CD4-positive, alpha-beta T cell (primary cell): ENCODE results near the gene MAP3K19. TPM values are rescaled to one million over a fixed set of nuclear protein-coding genes. Genes with fewer than 3 reads are reported as not detected.

ENCODE experiments used
- ATAC-seq: fragments of 200-7000 bp; cut with Tn5 transposase; one replicate; pipeline ENCODE4 v1.10.0; 2022; ENCODE audit warnings: mild to moderate bottlenecking; ENCODE audit not compliant: poor library complexity
- CTCF ChIA-PET: fragments of 350-600 bp; sonication (Branson Sonifier 250); formaldehyde crosslinking; loops from one replicate; lab custom pipeline; 2021; ENCODE audit warnings: antibody characterized with exemption, inconsistent platforms; lab: Charles Lee
- POLR2A ChIA-PET: fragments of 350-600 bp; sonication (Branson Sonifier 250); formaldehyde crosslinking; loops from one replicate; lab custom pipeline; 2021; ENCODE audit warnings: antibody characterized with exemption, inconsistent platforms; lab: Charles Lee
- DNase-seq, 14 experiments: peaks; one replicate each; pipeline ENCODE4 v3.0.0-alpha.2; 2013 to 2020; ENCODE audit warnings: mixed read lengths in 2 of 14
- H3K27ac ChIP-seq, 2 donors: one replicate each; pipeline versions ENCODE4 v1.5.1 to v1.7.0; 2013; ENCODE audit warnings: low read length in 2 of 2, low read depth in 1 of 2, mild to moderate bottlenecking in 1 of 2
- H3K27me3 ChIP-seq, 2 experiments: 1 replicate in 1 of 2; 2 replicates in 1 of 2; pipeline versions ENCODE4 v1.6.1 to v1.7.0; 2013; ENCODE audit warnings: low read length in 2 of 2, control low read depth in 1 of 2, mild to moderate bottlenecking in 1 of 2, moderate library complexity in 1 of 2; ENCODE audit not compliant: insufficient read depth in 2 of 2, control insufficient read depth in 1 of 2
- H3K36me3 ChIP-seq: one replicate; pipeline ENCODE4 v1.6.1; 2013; ENCODE audit warnings: low read length, control low read depth; ENCODE audit not compliant: insufficient read depth
- H3K4me1 ChIP-seq: one replicate; pipeline ENCODE4 v1.6.1; 2013; ENCODE audit warnings: low read length, control low read depth; ENCODE audit not compliant: insufficient read depth
- H3K4me3 ChIP-seq: one replicate; pipeline ENCODE4 v1.5.1; 2013; ENCODE audit warnings: mild to moderate bottlenecking, low read length, moderate library complexity
- H3K9me3 ChIP-seq, 2 experiments: 1 replicate in 1 of 2; 2 replicates in 1 of 2; pipeline versions ENCODE4 v1.6.1 to v1.7.0; 2013; ENCODE audit warnings: low read length in 2 of 2, mild to moderate bottlenecking in 2 of 2, control low read depth in 1 of 2, moderate library complexity in 1 of 2; ENCODE audit not compliant: control insufficient read depth in 1 of 2, insufficient read depth in 1 of 2
- H3K27ac Mint-ChIP-seq: one replicate; pipeline ENCODE4 v1.8.0; 2020; ENCODE audit warnings: mixed read lengths
- H3K27me3 Mint-ChIP-seq: one replicate; pipeline ENCODE4 v1.8.0; 2021; ENCODE audit warnings: mixed read lengths
- H3K36me3 Mint-ChIP-seq: one replicate; pipeline ENCODE4 v1.8.0; 2021; ENCODE audit warnings: low read depth, mixed read lengths
- H3K4me1 Mint-ChIP-seq: one replicate; pipeline ENCODE4 v1.8.0; 2021; ENCODE audit warnings: low read depth, mixed read lengths
- H3K4me3 Mint-ChIP-seq: one replicate; pipeline ENCODE4 v1.8.0; 2020; ENCODE audit warnings: mild to moderate bottlenecking, mixed read lengths
- H3K9me3 Mint-ChIP-seq: one replicate; pipeline ENCODE4 v1.8.0; 2020; ENCODE audit warnings: mixed read lengths
- intact Hi-C, 2 experiments: fragments of 100-400 bp; cut with DNase I in 1 of 2; cut with micrococcal nuclease in 1 of 2; formaldehyde crosslinking; loops; one replicate each; pipeline versions ENCODE4 v1.15.1 to v1.9.0; 2023 to 2025; cut with DNase I, micrococcal nuclease
- total RNA-seq, 174 experiments: library from RNA in 2 of 174; stranded (reverse) in 2 of 174; gene quantifications; one replicate each; pipeline ENCODE4 v1.2.3 and lab custom pipeline; 2021 to 2026
- TF ChIP-seq, protein P1 (sequence below): fragments of 200-600 bp; IDR thresholded peaks from one replicate; pipeline ENCODE4 v1.8.0; 2022; ENCODE audit warnings: antibody characterized with exemption, mild to moderate bottlenecking

MAP3K19 gene
- total RNA-seq, 2 experiments from 2014 or later, result not detected

DNA sequence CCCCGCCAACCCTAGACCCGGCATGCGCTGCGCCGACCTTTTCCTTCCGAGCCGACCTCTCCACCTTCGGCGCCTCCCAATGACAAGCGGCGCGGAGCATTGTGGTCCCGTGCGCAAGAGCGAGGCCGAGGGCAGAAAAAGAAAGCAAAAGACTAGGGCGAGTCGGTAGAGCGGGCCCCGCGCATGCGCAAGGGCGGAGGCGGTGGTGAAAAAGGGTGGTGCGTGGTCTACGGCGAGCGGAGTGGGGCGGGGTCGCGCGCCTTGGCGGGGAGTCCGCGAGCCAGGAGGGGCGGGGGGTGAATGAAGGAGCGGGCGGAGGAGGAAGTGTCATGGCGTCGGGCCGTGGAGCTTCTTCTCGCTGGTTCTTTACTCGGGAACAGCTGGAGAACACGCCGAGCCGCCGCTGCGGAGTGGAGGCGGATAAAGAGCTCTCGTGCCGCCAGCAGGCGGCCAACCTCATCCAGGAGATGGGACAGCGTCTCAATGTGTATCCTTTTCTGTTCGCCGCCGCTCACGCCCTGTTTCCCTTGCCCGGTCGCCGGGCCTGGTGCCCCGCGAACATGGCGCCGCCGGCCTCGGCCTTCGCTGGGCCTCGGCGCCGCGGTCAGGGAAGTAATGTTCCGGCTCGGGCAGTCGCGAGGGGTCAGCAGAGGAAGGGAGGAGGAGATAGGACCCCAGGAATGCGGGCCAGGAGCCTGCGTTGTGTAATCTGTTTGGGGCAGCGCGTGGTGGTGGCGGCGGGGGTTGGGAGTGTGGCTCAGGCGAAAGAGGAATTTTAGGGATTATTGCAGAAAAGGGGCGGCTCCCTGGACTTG lies 128.5 kb downstream of the MAP3K19 start, which contains the start of gene CCNT2:
TSS of gene CCNT2 (plus strand) at position 297 of the 815 bp plus-strand sequence. CDS start at position 330, 33 bp downstream.
- intact Hi-C loops, result loop anchor here (1.0 to 5.0 kb wide), 7 partner anchors 134 to 824 kb away; partner anchors contain the start of genes UBXN4 (in 2 of the 2), R3HDM1 (in 1 of the 2), RAB3GAP1 (in 1 of the 2) and ZRANB3 (in 1 of the 2)
- CTCF ChIA-PET, result interaction anchor here (1.2 kb wide), 1 partner anchor 85 kb away, joined by 4 read pairs; no protein-coding TSS in a partner anchor
- H3K4me1 Mint-ChIP-seq, result peaks cover 57% of the 10 kb centered on the region
- Histone ChIP-seq H3K4me3 (peak within 1 kb of the TSS; percentile 88), H3K27me3 (no peaks in the 10 kb centered on the region), H3K4me1 (peaks cover 25% of the 10 kb centered on the region), H3K36me3 (peaks cover 10% of the 10 kb centered on the region), H3K9me3 (no peaks in the 10 kb centered on the region), H3K27ac (peak within 1 kb of the TSS; percentile 95 to 96)
- H3K27me3 Mint-ChIP-seq, result no peaks in the 10 kb centered on the region
- TF ChIP-seq, protein P1, sequence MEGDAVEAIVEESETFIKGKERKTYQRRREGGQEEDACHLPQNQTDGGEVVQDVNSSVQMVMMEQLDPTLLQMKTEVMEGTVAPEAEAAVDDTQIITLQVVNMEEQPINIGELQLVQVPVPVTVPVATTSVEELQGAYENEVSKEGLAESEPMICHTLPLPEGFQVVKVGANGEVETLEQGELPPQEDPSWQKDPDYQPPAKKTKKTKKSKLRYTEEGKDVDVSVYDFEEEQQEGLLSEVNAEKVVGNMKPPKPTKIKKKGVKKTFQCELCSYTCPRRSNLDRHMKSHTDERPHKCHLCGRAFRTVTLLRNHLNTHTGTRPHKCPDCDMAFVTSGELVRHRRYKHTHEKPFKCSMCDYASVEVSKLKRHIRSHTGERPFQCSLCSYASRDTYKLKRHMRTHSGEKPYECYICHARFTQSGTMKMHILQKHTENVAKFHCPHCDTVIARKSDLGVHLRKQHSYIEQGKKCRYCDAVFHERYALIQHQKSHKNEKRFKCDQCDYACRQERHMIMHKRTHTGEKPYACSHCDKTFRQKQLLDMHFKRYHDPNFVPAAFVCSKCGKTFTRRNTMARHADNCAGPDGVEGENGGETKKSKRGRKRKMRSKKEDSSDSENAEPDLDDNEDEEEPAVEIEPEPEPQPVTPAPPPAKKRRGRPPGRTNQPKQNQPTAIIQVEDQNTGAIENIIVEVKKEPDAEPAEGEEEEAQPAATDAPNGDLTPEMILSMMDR, result no peak
- DNase-seq, result peak; percentile 98 to 100 (median 99)
- peaks cover 36% of the 10 kb centered on the region for H3K36me3 Mint-ChIP-seq
- H3K27ac Mint-ChIP-seq, result peak within 1 kb of the TSS; percentile 92
- no peaks in the 10 kb centered on the region for H3K9me3 Mint-ChIP-seq
- peak within 1 kb of the TSS; percentile 92 for H3K4me3 Mint-ChIP-seq
- POLR2A ChIA-PET, result interaction anchor here (0.6 to 3.0 kb wide), 21 partner anchors 8 to 958 kb away, joined by 3 to 49 read pairs (median 4); partner anchors contain the start of genes MCM6, R3HDM1, RAB3GAP1 and UBXN4
- ATAC-seq, result peak; percentile 82

DNA sequence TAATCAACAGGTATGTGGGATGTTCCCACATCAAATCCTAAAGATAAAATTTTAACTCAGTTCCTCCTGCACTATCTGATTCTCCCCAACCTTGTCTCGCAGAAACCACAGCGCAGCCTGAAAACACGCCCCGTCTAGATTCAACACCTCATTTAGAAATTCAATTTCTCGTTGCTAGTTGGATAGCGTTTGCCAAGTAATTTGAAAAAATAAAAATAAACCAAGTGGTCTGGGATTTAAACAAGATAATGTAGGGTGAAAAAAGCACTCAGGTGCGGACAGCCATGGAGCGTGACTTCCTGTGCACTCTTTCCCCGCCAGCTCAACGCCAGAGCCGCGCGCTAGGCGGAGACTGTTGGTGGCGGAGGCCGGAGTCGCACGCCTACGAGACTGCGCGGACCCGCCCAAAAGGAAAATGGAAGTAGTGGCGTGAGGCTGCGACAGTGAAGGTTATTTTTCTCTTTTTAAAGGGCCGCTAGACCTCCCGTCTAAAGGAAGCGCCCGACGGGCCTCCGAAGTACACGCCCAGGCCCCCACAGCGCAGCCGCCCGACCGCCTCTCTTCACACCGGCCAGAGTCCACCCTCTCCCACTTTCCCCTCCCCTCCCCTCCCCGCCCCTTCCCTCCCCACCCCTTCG lies 129.2 kb downstream of the MAP3K19 start:
- TF ChIP-seq, protein P1, result peak; percentile 11
- intact Hi-C loops, result loop anchor here (1.0 to 5.0 kb wide), 7 partner anchors 134 to 824 kb away; partner anchors contain the start of genes UBXN4 (in 2 of the 2), R3HDM1 (in 1 of the 2), RAB3GAP1 (in 1 of the 2) and ZRANB3 (in 1 of the 2)
- H3K27me3 Mint-ChIP-seq, result no peaks in the 10 kb centered on the region
- peak overlapping the region; percentile 92 for H3K27ac Mint-ChIP-seq
- DNase-seq (peak; percentile 77 to 96 (median 85)), ATAC-seq (peak; percentile 75)
- H3K27me3 ChIP-seq, result no peaks in the 10 kb centered on the region
- ChIA-PET CTCF (interaction anchor here (0.6 to 1.2 kb wide), 2 partner anchors 86 to 826 kb away, joined by 3 to 4 read pairs; no protein-coding TSS in a partner anchor), POLR2A (interaction anchor here (0.6 to 3.0 kb wide), 27 partner anchors 9 to 958 kb away, joined by 3 to 49 read pairs (median 4); partner anchors contain the start of genes MCM6, R3HDM1, RAB3GAP1 and UBXN4)
- peaks cover 50% of the 10 kb centered on the region for H3K4me1 Mint-ChIP-seq
- peaks cover 7% of the 10 kb centered on the region for H3K36me3 ChIP-seq
- H3K27ac ChIP-seq, result peak overlapping the region; percentile 80 to 94
- no peaks in the 10 kb centered on the region for H3K9me3 Mint-ChIP-seq
- H3K4me3 Mint-ChIP-seq, result peak overlapping the region; percentile 92
- H3K4me1 ChIP-seq, result peaks cover 24% of the 10 kb centered on the region
- peaks cover 32% of the 10 kb centered on the region for H3K36me3 Mint-ChIP-seq
- H3K4me3 ChIP-seq, result peak overlapping the region; percentile 88
- H3K9me3 ChIP-seq, result peaks cover 0 to 1% of the 10 kb centered on the region in 2 experiments
